Adipocyte (in vitro differentiated cells): Measurements from ENCODE around the gene MYBL2.

Experiments used
- DNase-seq: peaks from one replicate; pipeline ENCODE4 v3.0.0-alpha.2; 2015; ENCODE audit warnings: low read depth
- H3K27me3 ChIP-seq: replicated peaks from 2 replicates; pipeline ENCODE4 v1.7.0; 2013; ENCODE audit warnings: mild to moderate bottlenecking, low read length, moderate library complexity; ENCODE audit not compliant: control insufficient read depth, insufficient read depth
- H3K36me3 ChIP-seq: 2 replicates; pipeline ENCODE4 v1.7.0; 2013; ENCODE audit warnings: low read length, mild to moderate bottlenecking, moderate library complexity; ENCODE audit not compliant: control insufficient read depth, insufficient read depth, severe bottlenecking
- H3K4me1 ChIP-seq: 2 replicates; pipeline ENCODE4 v1.7.0; 2013; ENCODE audit warnings: mild to moderate bottlenecking, low read length, moderate library complexity; ENCODE audit not compliant: control insufficient read depth, insufficient read depth
- H3K4me3 ChIP-seq: 2 replicates; pipeline ENCODE4 v1.7.0; 2013; ENCODE audit warnings: mild to moderate bottlenecking, low read length, moderate library complexity
- H3K9ac ChIP-seq: 2 replicates; pipeline ENCODE4 v1.7.0; 2013; ENCODE audit warnings: mild to moderate bottlenecking, low read length, moderate library complexity
- H3K9me3 ChIP-seq: 2 replicates; pipeline ENCODE4 v1.7.0; 2013; ENCODE audit warnings: mild to moderate bottlenecking, low read length, moderate library complexity; ENCODE audit not compliant: control insufficient read depth

The MYBL2 gene

GRCh38 chr20:43689165-43689564, 22.3 kb downstream of the MYBL2 start:
- no peaks in the 10 kb centered on the region for H3K9me3 ChIP-seq
- no peak overlapping the region for H3K9ac ChIP-seq
- no peak overlapping the region for H3K4me3 ChIP-seq
- H3K27me3 ChIP-seq: no peaks in the 10 kb centered on the region
- DNase-seq: no peak
- H3K36me3 ChIP-seq: no peaks in the 10 kb centered on the region
- no peaks in the 10 kb centered on the region for H3K4me1 ChIP-seq

GRCh38 chr20:43690943-43691598, 24.2 kb downstream of the MYBL2 start:
- H3K4me1 ChIP-seq: no peaks in the 10 kb centered on the region
- no peaks in the 10 kb centered on the region for H3K27me3 ChIP-seq
- no peaks in the 10 kb centered on the region for H3K36me3 ChIP-seq
- H3K9me3 ChIP-seq: no peaks in the 10 kb centered on the region
- no peak for DNase-seq
- H3K9ac ChIP-seq: no peak overlapping the region
- H3K4me3 ChIP-seq: no peak overlapping the region

GRCh38 chr20:43691928-43692524, 25.1 kb downstream of the MYBL2 start:
- Histone ChIP-seq H3K4me3 (no peak overlapping the region), H3K36me3 (no peaks in the 10 kb centered on the region), H3K4me1 (no peaks in the 10 kb centered on the region), H3K9ac (no peak overlapping the region), H3K9me3 (no peaks in the 10 kb centered on the region), H3K27me3 (no peaks in the 10 kb centered on the region)
- peak; percentile 43 for DNase-seq

GRCh38 chr20:43694763-43695162, 27.8 kb downstream of the MYBL2 start:
- H3K36me3 ChIP-seq: no peaks in the 10 kb centered on the region
- no peak overlapping the region for H3K9ac ChIP-seq
- DNase-seq: no peak
- no peak overlapping the region for H3K4me3 ChIP-seq
- H3K9me3 ChIP-seq: no peaks in the 10 kb centered on the region
- H3K27me3 ChIP-seq: no peaks in the 10 kb centered on the region
- H3K4me1 ChIP-seq: no peaks in the 10 kb centered on the region

GRCh38 chr20:43695571-43695970, 28.7 kb downstream of the MYBL2 start:
- no peaks in the 10 kb centered on the region for H3K4me1 ChIP-seq
- H3K27me3 ChIP-seq: no peaks in the 10 kb centered on the region
- no peaks in the 10 kb centered on the region for H3K9me3 ChIP-seq
- no peak for DNase-seq
- no peak overlapping the region for H3K4me3 ChIP-seq
- no peaks in the 10 kb centered on the region for H3K36me3 ChIP-seq
- H3K9ac ChIP-seq: no peak overlapping the region

GRCh38 chr20:43699941-43700565, 33.1 kb downstream of the MYBL2 start:
- H3K36me3 ChIP-seq: no peaks in the 10 kb centered on the region
- no peak for DNase-seq
- no peaks in the 10 kb centered on the region for H3K9me3 ChIP-seq
- peaks cover 9% of the 10 kb centered on the region for H3K4me1 ChIP-seq
- H3K27me3 ChIP-seq: no peaks in the 10 kb centered on the region
- no peak overlapping the region for H3K9ac ChIP-seq
- H3K4me3 ChIP-seq: no peak overlapping the region

GRCh38 chr20:43700627-43701026, 33.7 kb downstream of the MYBL2 start:
- Histone ChIP-seq H3K36me3 (no peaks in the 10 kb centered on the region), H3K4me1 (peaks cover 9% of the 10 kb centered on the region), H3K27me3 (no peaks in the 10 kb centered on the region), H3K4me3 (no peak overlapping the region), H3K9ac (no peak overlapping the region), H3K9me3 (no peaks in the 10 kb centered on the region)
- no peak for DNase-seq

GRCh38 chr20:43702502-43702901, 35.6 kb downstream of the MYBL2 start:
- DNase-seq: no peak
- Histone ChIP-seq H3K4me1 (peaks cover 9% of the 10 kb centered on the region), H3K4me3 (no peak overlapping the region), H3K9me3 (no peaks in the 10 kb centered on the region), H3K27me3 (no peaks in the 10 kb centered on the region), H3K36me3 (no peaks in the 10 kb centered on the region), H3K9ac (no peak overlapping the region)

- no peak overlapping the region for H3K9ac ChIP-seq
- no peaks in the 10 kb centered on the region for H3K27me3 ChIP-seq
- no peak for DNase-seq
- no peaks in the 10 kb centered on the region for H3K36me3 ChIP-seq
- no peak overlapping the region for H3K4me3 ChIP-seq
- H3K9me3 ChIP-seq: no peaks in the 10 kb centered on the region
- no peaks in the 10 kb centered on the region for H3K4me1 ChIP-seq
Measured at GRCh38 chr20:43710370-43711044, 43.6 kb downstream of the MYBL2 start.

- Histone ChIP-seq H3K4me1 (no peaks in the 10 kb centered on the region), H3K27me3 (no peaks in the 10 kb centered on the region), H3K9me3 (no peaks in the 10 kb centered on the region), H3K36me3 (no peaks in the 10 kb centered on the region), H3K4me3 (no peak overlapping the region), H3K9ac (no peak overlapping the region)
- DNase-seq: no peak
Measured at GRCh38 chr20:43711098-43711654, 44.3 kb downstream of the MYBL2 start.

GRCh38 chr20:43715044-43715443, 48.1 kb downstream of the MYBL2 start:
- Histone ChIP-seq H3K4me1 (no peaks in the 10 kb centered on the region), H3K36me3 (no peaks in the 10 kb centered on the region), H3K4me3 (no peak overlapping the region), H3K9me3 (peaks cover 3% of the 10 kb centered on the region), H3K27me3 (no peaks in the 10 kb centered on the region), H3K9ac (no peak overlapping the region)
- DNase-seq: no peak
